DND-41 (cell line): ENCODE measurements around the gene SLAMF8.

Experiments
- ATAC-seq: fragments of 200-7000 bp; cut with Tn5 transposase; 3 replicates; pipeline ENCODE4 v1.9.1; 2021; ENCODE audit warnings: low read depth; ENCODE audit not compliant: insufficient read depth
- DNase-seq: peaks from one replicate; pipeline ENCODE4 v3.0.0-alpha.2; 2020
- H2AFZ ChIP-seq: 2 replicates; pipeline ENCODE4 v1.6.0; 2012; ENCODE audit warnings: low read depth, low read length
- H3K27ac ChIP-seq: 2 replicates; pipeline ENCODE4 v1.5.1; 2012; ENCODE audit warnings: low read length, inconsistent platforms
- H3K27me3 ChIP-seq: fragments of 200-600 bp; sonication (generic); 2 replicates; pipeline ENCODE4 v1.6.0; 2012; ENCODE audit warnings: low read length, mild to moderate bottlenecking, inconsistent platforms; ENCODE audit not compliant: insufficient read depth, poor library complexity
- H3K36me3 ChIP-seq: 2 replicates; pipeline ENCODE4 v1.5.1; 2012; ENCODE audit warnings: low read length, inconsistent platforms; ENCODE audit not compliant: insufficient read depth
- H3K4me1 ChIP-seq: 2 replicates; pipeline ENCODE4 v1.5.1; 2012; ENCODE audit warnings: mild to moderate bottlenecking, low read length; ENCODE audit not compliant: insufficient read depth
- H3K4me2 ChIP-seq: 2 replicates; pipeline ENCODE4 v1.6.0; 2012; ENCODE audit warnings: mild to moderate bottlenecking, moderate library complexity, low read length, inconsistent platforms; ENCODE audit not compliant: insufficient read depth
- H3K4me3 ChIP-seq, 2 experiments: fragments of 200-600 bp in 1 of 2; shearing (Covaris generic) in 1 of 2; 2 replicates each; pipeline ENCODE4 v1.5.1; 2012 to 2016; ENCODE audit warnings: inconsistent platforms in 2 of 2, low read length in 2 of 2, mild to moderate bottlenecking in 2 of 2, low read depth in 1 of 2, moderate library complexity in 1 of 2
- H3K79me2 ChIP-seq: 2 replicates; pipeline ENCODE4 v1.6.0; 2012; ENCODE audit warnings: low read length, inconsistent platforms; ENCODE audit not compliant: insufficient read depth
- H3K9ac ChIP-seq: 2 replicates; pipeline ENCODE4 v1.6.0; 2012; ENCODE audit warnings: low read depth, mild to moderate bottlenecking, inconsistent platforms, low read length, moderate library complexity
- H3K9me3 ChIP-seq: 2 replicates; pipeline ENCODE4 v1.5.1; 2012; ENCODE audit warnings: low read length, moderate library complexity, mild to moderate bottlenecking, inconsistent platforms; ENCODE audit not compliant: insufficient read depth, severe bottlenecking
- H4K20me1 ChIP-seq: 2 replicates; pipeline ENCODE4 v1.6.0; 2012; ENCODE audit warnings: low read length; ENCODE audit not compliant: insufficient read depth
- EZH2 ChIP-seq: IDR thresholded peaks from 3 replicates; pipeline ENCODE4 v1.6.1; 2012; ENCODE audit warnings: borderline replicate concordance, low read depth, mild to moderate bottlenecking, moderate library complexity, low read length, inconsistent platforms; ENCODE audit not compliant: severe bottlenecking
- TF ChIP-seq, protein P1 (sequence below): IDR thresholded peaks from 2 replicates; pipeline ENCODE4 v1.5.1; 2012; ENCODE audit warnings: borderline replicate concordance, low read length, moderate library complexity, mild to moderate bottlenecking; ENCODE audit not compliant: poor library complexity, severe bottlenecking; ENCODE audit errors: extremely low read depth

Gene SLAMF8

DNA sequence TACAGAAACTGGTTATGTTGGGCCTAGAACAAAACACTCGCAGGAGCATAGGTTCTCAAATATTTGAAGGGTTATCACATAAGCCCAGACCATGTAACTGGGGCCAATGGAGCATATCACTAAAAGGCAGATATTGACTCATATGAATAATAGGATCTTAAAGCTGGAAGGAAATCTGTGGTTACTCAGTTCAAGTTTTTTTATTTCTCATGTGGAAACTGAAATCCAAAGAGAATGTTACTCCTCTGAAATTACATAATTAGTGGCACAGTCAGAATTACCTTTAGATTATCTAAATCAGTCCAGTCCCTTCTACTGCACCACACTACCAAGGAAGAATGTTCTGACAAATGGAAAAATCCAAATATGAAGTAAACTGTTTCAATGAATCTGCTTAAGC, 12.0 kb downstream of the SLAMF8 start:
- no peak for TF ChIP-seq EZH2
- TF ChIP-seq, protein P1, sequence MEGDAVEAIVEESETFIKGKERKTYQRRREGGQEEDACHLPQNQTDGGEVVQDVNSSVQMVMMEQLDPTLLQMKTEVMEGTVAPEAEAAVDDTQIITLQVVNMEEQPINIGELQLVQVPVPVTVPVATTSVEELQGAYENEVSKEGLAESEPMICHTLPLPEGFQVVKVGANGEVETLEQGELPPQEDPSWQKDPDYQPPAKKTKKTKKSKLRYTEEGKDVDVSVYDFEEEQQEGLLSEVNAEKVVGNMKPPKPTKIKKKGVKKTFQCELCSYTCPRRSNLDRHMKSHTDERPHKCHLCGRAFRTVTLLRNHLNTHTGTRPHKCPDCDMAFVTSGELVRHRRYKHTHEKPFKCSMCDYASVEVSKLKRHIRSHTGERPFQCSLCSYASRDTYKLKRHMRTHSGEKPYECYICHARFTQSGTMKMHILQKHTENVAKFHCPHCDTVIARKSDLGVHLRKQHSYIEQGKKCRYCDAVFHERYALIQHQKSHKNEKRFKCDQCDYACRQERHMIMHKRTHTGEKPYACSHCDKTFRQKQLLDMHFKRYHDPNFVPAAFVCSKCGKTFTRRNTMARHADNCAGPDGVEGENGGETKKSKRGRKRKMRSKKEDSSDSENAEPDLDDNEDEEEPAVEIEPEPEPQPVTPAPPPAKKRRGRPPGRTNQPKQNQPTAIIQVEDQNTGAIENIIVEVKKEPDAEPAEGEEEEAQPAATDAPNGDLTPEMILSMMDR, result no peak
- Histone ChIP-seq H4K20me1 (no peaks in the 10 kb centered on the region), H3K9me3 (no peaks in the 10 kb centered on the region), H3K4me2 (no peak overlapping the region), H3K4me1 (no peaks in the 10 kb centered on the region), H2AFZ (no peak overlapping the region), H3K79me2 (no peaks in the 10 kb centered on the region), H3K27ac (no peak overlapping the region), H3K9ac (no peak overlapping the region), H3K4me3 (no peak overlapping the region), H3K27me3 (no peaks in the 10 kb centered on the region), H3K36me3 (no peaks in the 10 kb centered on the region)
- ATAC-seq (no peak), DNase-seq (no peak)

DNA sequence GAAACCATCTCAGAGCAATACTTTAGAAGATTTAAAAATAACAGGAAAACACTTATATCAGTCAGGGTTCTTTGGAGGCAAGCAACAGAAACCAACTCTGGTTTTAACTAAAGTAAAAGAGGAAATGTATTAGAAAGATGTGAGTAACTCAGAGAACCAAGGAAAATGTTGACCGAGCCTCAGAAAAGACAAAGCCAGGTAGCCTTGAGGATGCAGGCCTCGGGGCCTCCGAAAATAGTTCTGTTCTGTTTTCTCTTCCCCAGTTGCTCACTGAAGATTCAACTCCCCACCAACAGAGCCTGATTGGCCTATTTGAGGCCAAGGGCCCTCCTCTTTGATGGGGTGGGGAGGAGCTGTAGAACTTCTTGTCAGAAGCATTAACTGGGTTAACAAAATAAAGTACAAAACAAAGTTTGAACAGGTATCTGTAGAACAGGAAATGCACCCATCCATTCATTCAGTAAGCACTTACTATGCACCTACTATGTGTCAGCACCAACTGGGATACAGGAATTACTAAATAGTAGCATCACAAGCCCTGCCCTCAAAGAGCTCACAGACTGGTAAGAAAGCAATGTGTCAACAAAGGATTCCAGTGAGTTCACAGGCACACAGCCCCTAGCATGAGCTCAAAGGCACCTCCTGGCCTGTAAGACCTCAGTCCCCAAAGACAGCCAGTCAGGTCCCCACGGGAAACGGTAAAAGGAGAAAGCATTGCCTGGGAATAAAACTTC, 12.6 kb downstream of the SLAMF8 start:
- DNase-seq, result no peak
- no peaks in the 10 kb centered on the region for H3K4me1 ChIP-seq
- H3K27me3 ChIP-seq, result peaks cover 2% of the 10 kb centered on the region
- no peak overlapping the region for H3K27ac ChIP-seq
- H3K9ac ChIP-seq, result no peak overlapping the region
- no peak for TF ChIP-seq EZH2
- no peak overlapping the region for H2AFZ ChIP-seq
- no peaks in the 10 kb centered on the region for H3K79me2 ChIP-seq
- H3K36me3 ChIP-seq, result no peaks in the 10 kb centered on the region
- no peaks in the 10 kb centered on the region for H3K9me3 ChIP-seq
- H3K4me2 ChIP-seq, result no peak overlapping the region
- ATAC-seq, result no peak
- no peak overlapping the region for H3K4me3 ChIP-seq
- no peaks in the 10 kb centered on the region for H4K20me1 ChIP-seq

DNA sequence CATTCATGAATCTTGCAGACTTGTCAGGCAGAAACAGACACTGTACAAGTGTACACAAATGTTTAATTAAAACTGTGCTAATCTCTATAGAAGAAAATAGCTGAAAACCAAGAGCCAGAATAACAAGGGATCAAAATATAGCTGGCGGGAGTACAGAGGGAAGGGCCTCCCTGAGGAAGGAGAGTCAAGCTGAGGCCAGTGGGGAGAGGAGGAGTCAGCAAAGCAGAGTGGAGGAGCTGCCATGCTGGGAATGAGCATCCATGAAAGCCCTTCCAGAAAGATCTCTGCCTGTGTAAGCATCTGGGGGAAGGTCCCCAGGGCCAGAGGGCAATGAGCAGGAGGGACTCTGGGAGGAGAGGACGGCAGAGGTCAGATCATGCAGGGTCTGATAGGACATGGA, 15.1 kb downstream of the SLAMF8 start:
- ATAC-seq, result no peak
- H3K4me1 ChIP-seq, result no peaks in the 10 kb centered on the region
- TF ChIP-seq, protein P1, result no peak
- TF ChIP-seq EZH2, result no peak

DNA sequence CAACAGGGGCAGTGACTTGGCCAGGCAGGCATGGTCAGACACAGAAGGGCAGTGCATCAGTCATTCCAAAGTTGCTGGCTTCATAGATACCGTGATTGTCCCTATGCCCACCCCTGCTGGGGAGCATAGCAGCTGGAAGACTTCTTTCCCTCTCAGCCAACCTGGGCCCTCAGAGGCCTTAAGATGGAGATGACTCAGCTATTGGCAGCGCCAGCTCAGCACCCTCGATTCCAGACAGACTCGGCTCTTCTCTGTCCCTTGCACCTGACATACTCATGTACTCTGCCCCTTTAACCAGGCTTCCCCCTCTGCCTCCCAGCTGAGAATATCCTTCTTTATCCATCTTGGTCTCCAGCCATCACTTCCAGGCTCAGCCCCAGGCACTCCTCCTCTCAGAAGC, 16.8 kb downstream of the SLAMF8 start:
- Histone ChIP-seq H3K4me1 (no peaks in the 10 kb centered on the region), H2AFZ (no peak overlapping the region), H3K27me3 (peaks cover 22% of the 10 kb centered on the region), H3K36me3 (no peaks in the 10 kb centered on the region), H3K27ac (no peak overlapping the region), H3K4me2 (no peak overlapping the region), H4K20me1 (no peaks in the 10 kb centered on the region), H3K4me3 (no peak overlapping the region), H3K79me2 (no peaks in the 10 kb centered on the region), H3K9ac (no peak overlapping the region), H3K9me3 (no peaks in the 10 kb centered on the region)
- TF ChIP-seq EZH2, result no peak
- TF ChIP-seq, protein P1, result no peak
- DNase-seq, result no peak
- ATAC-seq, result no peak

More for the DNA sequence above, 15.1 kb downstream of the SLAMF8 start:
- Histone ChIP-seq H2AFZ (no peak overlapping the region), H3K4me2 (no peak overlapping the region), H3K9ac (no peak overlapping the region), H4K20me1 (no peaks in the 10 kb centered on the region), H3K4me3 (no peak overlapping the region), H3K79me2 (no peaks in the 10 kb centered on the region), H3K36me3 (no peaks in the 10 kb centered on the region), H3K27ac (no peak overlapping the region), H3K27me3 (peaks cover 18% of the 10 kb centered on the region), H3K9me3 (no peaks in the 10 kb centered on the region)
- no peak for DNase-seq
